ENCODE results near the gene SPTAN1.
A peak's percentile ranks its signal among the peaks of the same experiment; 100 is the strongest.
"Not testable (repeated sequence)": the region's sequence is repeated elsewhere in the genome, so short reads cannot be mapped to it uniquely, and the experiment has no call there.

The SPTAN1 gene

GRCh38 chr9:128634111-128634510 is 81.7 kb downstream of the SPTAN1 start:
- DNase-seq: no peak

GRCh38 chr9:128634651-128635262 is 82.4 kb downstream of the SPTAN1 start:
- no peak for DNase-seq

- peak; percentile 47 for DNase-seq
Observed at GRCh38 chr9:128635266-128636023, 83.1 kb downstream of the SPTAN1 start.

- no peak for DNase-seq
Observed at GRCh38 chr9:128636024-128636390, 83.6 kb downstream of the SPTAN1 start.

- DNase-seq: no peak
Observed at GRCh38 chr9:128636556-128637530, 84.5 kb downstream of the SPTAN1 start.

GRCh38 chr9:128637656-128638055 is 85.3 kb downstream of the SPTAN1 start:
- DNase-seq: no peak

GRCh38 chr9:128638580-128638979 is 86.2 kb downstream of the SPTAN1 start:
- no peak for DNase-seq

GRCh38 chr9:128640603-128641002 is 88.2 kb downstream of the SPTAN1 start:
- no peak for DNase-seq

- no peak for DNase-seq
Observed at GRCh38 chr9:128642675-128643245, 90.4 kb downstream of the SPTAN1 start.

- peak; percentile 18 for DNase-seq
Observed at GRCh38 chr9:128643519-128644300, 91.3 kb downstream of the SPTAN1 start.

- not testable (repeated sequence) for DNase-seq
Observed at GRCh38 chr9:128648206-128648605, 95.8 kb downstream of the SPTAN1 start.

- no peak for DNase-seq
Observed at GRCh38 chr9:128651798-128652197, 99.4 kb downstream of the SPTAN1 start.

- DNase-seq: no peak
Observed at GRCh38 chr9:128653908-128654307, 101.5 kb downstream of the SPTAN1 start.

GRCh38 chr9:128654481-128654880 is 102.1 kb downstream of the SPTAN1 start:
- no peak for DNase-seq

- peak; percentile 93 for DNase-seq
Observed at GRCh38 chr9:128656416-128657343, 104.3 kb downstream of the SPTAN1 start, which contains the start of gene DYNC2I2. DYNC2I2 (minus strand) TSS chr9:128656847; CDS start chr9:128656726, 121 bp downstream.

GRCh38 chr9:128657344-128657704 is 104.9 kb downstream of the SPTAN1 start:
- DNase-seq: no peak

- DNase-seq: no peak
Observed at GRCh38 chr9:128657796-128658195, 105.4 kb downstream of the SPTAN1 start.

- not testable (repeated sequence) for DNase-seq
Observed at GRCh38 chr9:128666481-128666941, 114.1 kb downstream of the SPTAN1 start.

- DNase-seq: no peak
Observed at GRCh38 chr9:128669786-128670185, 117.4 kb downstream of the SPTAN1 start.

GRCh38 chr9:128675382-128675781 is 123.0 kb downstream of the SPTAN1 start:
- DNase-seq: no peak

- DNase-seq: no peak
Observed at GRCh38 chr9:128677794-128678193, 125.4 kb downstream of the SPTAN1 start.

Measured in NCI-H2171 (cell line).